Measurements from ENCODE around the gene CFLAR.
"Not testable (repeated sequence)": the region's sequence is repeated elsewhere in the genome, so short reads cannot be mapped to it uniquely, and the experiment has no call there.

Gene CFLAR

GRCh38 chr2:201149064-201149820 lies 33.3 kb downstream of the CFLAR start:
- DNase-seq (ENCODE audit: low spot score), result no peak

GRCh38 chr2:201149821-201150165 lies 33.8 kb downstream of the CFLAR start:
- not testable (repeated sequence) for DNase-seq (ENCODE audit: low spot score)

- DNase-seq (ENCODE audit: low spot score), result no peak
These were observed 34.6 kb downstream of the CFLAR start for GRCh38 chr2:201150454-201151020.

- no peak for DNase-seq (ENCODE audit: low spot score)
These were observed 35.4 kb downstream of the CFLAR start for GRCh38 chr2:201151127-201151981.

- DNase-seq (ENCODE audit: low spot score), result no peak
These were observed 36.6 kb downstream of the CFLAR start for GRCh38 chr2:201152517-201152916.

- DNase-seq (ENCODE audit: low spot score), result peak; percentile 36
These were observed 37.2 kb downstream of the CFLAR start for GRCh38 chr2:201152999-201153815.

GRCh38 chr2:201154615-201155399 lies 38.8 kb downstream of the CFLAR start:
- DNase-seq (ENCODE audit: low spot score), result no peak

GRCh38 chr2:201156036-201156435 lies 40.1 kb downstream of the CFLAR start:
- no peak for DNase-seq (ENCODE audit: low spot score)

- no peak for DNase-seq (ENCODE audit: low spot score)
These were observed 40.7 kb downstream of the CFLAR start for GRCh38 chr2:201156640-201157039.

GRCh38 chr2:201157694-201158093 lies 41.7 kb downstream of the CFLAR start:
- DNase-seq (ENCODE audit: low spot score), result no peak

GRCh38 chr2:201158111-201158929 lies 42.4 kb downstream of the CFLAR start:
- peak; percentile 82 for DNase-seq (ENCODE audit: low spot score)

- DNase-seq (ENCODE audit: low spot score), result no peak
These were observed 48.2 kb downstream of the CFLAR start for GRCh38 chr2:201164166-201164565.

GRCh38 chr2:201167546-201167945 lies 51.6 kb downstream of the CFLAR start:
- no peak for DNase-seq (ENCODE audit: low spot score)

GRCh38 chr2:201168496-201168895 lies 52.5 kb downstream of the CFLAR start:
- DNase-seq (ENCODE audit: low spot score), result not testable (repeated sequence)

- DNase-seq (ENCODE audit: low spot score), result no peak
These were observed 55.4 kb downstream of the CFLAR start for GRCh38 chr2:201171259-201171814.

- DNase-seq (ENCODE audit: low spot score), result no peak
These were observed 56.3 kb downstream of the CFLAR start for GRCh38 chr2:201172279-201172678.

GRCh38 chr2:201174687-201175086 lies 58.7 kb downstream of the CFLAR start:
- no peak for DNase-seq (ENCODE audit: low spot score)

GRCh38 chr2:201176081-201176481 lies 60.1 kb downstream of the CFLAR start:
- DNase-seq (ENCODE audit: low spot score), result no peak

- no peak for DNase-seq (ENCODE audit: low spot score)
These were observed 64.0 kb downstream of the CFLAR start for GRCh38 chr2:201180010-201180409.

Data from hematopoietic multipotent progenitor cell treated with erythropoietin and hydrocortisone succinate and interleukin-3 and kit ligand, for 15 days (in vitro differentiated cells).